Right lobe of liver (tissue), 4 donors: ENCODE results near the gene SLC47A2.

ENCODE experiments used
- POLR2A ChIP-seq: fragments of 450-650 bp; IDR thresholded peaks from one replicate; pipeline ENCODE4 v1.6.1; 2017; ENCODE audit warnings: antibody characterized with exemption, mild to moderate bottlenecking
- TF ChIP-seq, protein P1 (sequence below), 4 donors: fragments of 200-600 bp in 3 of 4; fragments of 450-650 bp in 1 of 4; IDR thresholded peaks; one replicate each; pipeline versions ENCODE4 v1.5.1 to v1.8.0; 2016 to 2022; ENCODE audit warnings: antibody characterized with exemption in 4 of 4, mild to moderate bottlenecking in 2 of 4
- donor health status: DM: no; HTN: no; CAD: no.
- donor health status: DM: no; HTN: no; CAD: no.
- donor health status: DM: no; HTN: yes; CAD: no.

DNA sequence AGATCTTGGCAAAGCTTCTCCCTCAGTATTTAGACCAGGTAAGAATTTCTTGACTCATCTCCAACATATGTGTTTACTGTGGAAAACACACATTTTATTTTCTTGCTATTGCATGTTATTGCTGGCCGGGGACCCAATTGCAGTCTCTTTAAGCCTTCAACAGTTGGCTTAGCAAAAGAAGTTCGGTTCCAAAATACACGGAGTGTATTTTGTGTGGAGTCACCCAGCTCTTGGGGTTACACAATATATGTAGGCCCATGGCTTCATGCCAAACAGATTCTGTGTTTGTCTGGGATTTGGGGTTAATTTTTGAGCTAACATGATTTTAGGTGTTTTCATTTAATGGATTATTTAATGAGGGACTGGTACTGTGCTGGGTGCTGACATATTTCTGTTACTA is 63.8 kb downstream of the SLC47A2 start:
- TF ChIP-seq, protein P1, sequence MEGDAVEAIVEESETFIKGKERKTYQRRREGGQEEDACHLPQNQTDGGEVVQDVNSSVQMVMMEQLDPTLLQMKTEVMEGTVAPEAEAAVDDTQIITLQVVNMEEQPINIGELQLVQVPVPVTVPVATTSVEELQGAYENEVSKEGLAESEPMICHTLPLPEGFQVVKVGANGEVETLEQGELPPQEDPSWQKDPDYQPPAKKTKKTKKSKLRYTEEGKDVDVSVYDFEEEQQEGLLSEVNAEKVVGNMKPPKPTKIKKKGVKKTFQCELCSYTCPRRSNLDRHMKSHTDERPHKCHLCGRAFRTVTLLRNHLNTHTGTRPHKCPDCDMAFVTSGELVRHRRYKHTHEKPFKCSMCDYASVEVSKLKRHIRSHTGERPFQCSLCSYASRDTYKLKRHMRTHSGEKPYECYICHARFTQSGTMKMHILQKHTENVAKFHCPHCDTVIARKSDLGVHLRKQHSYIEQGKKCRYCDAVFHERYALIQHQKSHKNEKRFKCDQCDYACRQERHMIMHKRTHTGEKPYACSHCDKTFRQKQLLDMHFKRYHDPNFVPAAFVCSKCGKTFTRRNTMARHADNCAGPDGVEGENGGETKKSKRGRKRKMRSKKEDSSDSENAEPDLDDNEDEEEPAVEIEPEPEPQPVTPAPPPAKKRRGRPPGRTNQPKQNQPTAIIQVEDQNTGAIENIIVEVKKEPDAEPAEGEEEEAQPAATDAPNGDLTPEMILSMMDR (IDR thresholded peaks at IDR 0.05), result no peak
- TF ChIP-seq POLR2A, result no peak
